Nephron (organoid): Measurements from ENCODE around the gene DNAI2.

Source experiments
- H3K27ac Mint-ChIP-seq, 3 experiments: 2 replicates each; pipeline ENCODE4 v1.8.0; 2020; ENCODE audit warnings: mixed read lengths in 3 of 3, mild to moderate bottlenecking in 2 of 3, moderate library complexity in 1 of 3
- H3K27me3 Mint-ChIP-seq: 2 replicates; pipeline ENCODE4 v1.8.0; 2021; ENCODE audit warnings: low read depth, mild to moderate bottlenecking, moderate library complexity, mixed read lengths
- H3K36me3 Mint-ChIP-seq: 2 replicates; pipeline ENCODE4 v1.8.0; 2020; ENCODE audit warnings: low read depth, mixed read lengths
- H3K4me1 Mint-ChIP-seq: 2 replicates; pipeline ENCODE4 v1.8.0; 2020; ENCODE audit warnings: mixed read lengths
- H3K4me3 Mint-ChIP-seq, 3 experiments: 2 replicates each; pipeline ENCODE4 v1.8.0; 2020; ENCODE audit warnings: mild to moderate bottlenecking in 3 of 3, mixed read lengths in 3 of 3, moderate library complexity in 2 of 3
- H3K9me3 Mint-ChIP-seq: 2 replicates; pipeline ENCODE4 v1.8.0; 2020; ENCODE audit warnings: mixed read lengths
- CTCF ChIP-seq, 3 experiments: fragments of 200-600 bp; sonication (generic); IDR thresholded peaks; one replicate each; pipeline ENCODE4 v1.5.0; 2021; ENCODE audit warnings: antibody characterized with exemption in 3 of 3; ENCODE audit not compliant: unreplicated experiment in 3 of 3

DNAI2 gene

GRCh38 chr17:74362810-74363498, 88.9 kb downstream of the DNAI2 start:
- Mint-ChIP-seq H3K27me3 (peaks cover 51% of the 10 kb centered on the region), H3K4me1 (peaks cover 16% of the 10 kb centered on the region), H3K9me3 (no peaks in the 10 kb centered on the region), H3K27ac (no peak overlapping the region), H3K36me3 (no peaks in the 10 kb centered on the region), H3K4me3 (no peak overlapping the region)
- no peak for TF ChIP-seq CTCF (IDR thresholded peaks at IDR 0.05; ENCODE audit: unreplicated experiment in 3 of 3)
